Left renal cortex interstitium (tissue), 4 donors: ENCODE data around the gene C1orf174. TPM values are rescaled to one million over a fixed set of nuclear protein-coding genes. Genes with fewer than 3 reads are reported as not detected.

Experiments
- DNase-seq, 4 donors: peaks; one replicate each; pipeline ENCODE4 v3.0.0-alpha.2; 2013; ENCODE audit warnings: low read depth in 4 of 4, low spot score in 2 of 4, missing footprints in 1 of 4
- polyA plus RNA-seq, 4 donors: library from polyadenylated mRNA; unstranded; fragments of 120-200 nt; gene quantifications; one replicate each; pipeline ENCODE4 v1.2.1, GENCODE V29; 2013; ENCODE audit not compliant: insufficient read length in 4 of 4

The C1orf174 gene
- polyA plus RNA-seq, 4 donors: 24.8 to 34.7 (median 31.0) TPM

DNA sequence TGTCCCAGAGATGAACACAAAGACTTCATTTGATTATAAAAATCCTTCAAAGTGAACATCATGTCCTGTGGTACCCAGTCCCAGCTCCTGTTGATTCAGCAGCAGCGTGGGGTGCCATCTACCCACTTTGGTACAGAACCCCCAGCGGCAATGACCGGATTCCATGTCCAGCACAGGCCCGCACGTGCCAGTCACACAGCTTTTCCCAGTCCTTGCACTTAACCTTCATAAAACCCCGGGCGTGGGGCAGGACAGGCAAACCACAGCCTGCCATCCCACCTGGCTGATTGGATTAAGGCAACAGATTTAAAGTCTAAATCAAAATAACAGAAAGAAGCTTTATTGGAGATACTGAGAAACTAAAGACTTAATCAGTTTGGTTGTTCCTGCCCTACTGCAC is 58.6 kb downstream of the C1orf174 start:
- DNase-seq: no peak

Other genes starting within 250 kb of the C1orf174 start
- gene TP73, start 247.8 kb downstream of the C1orf174 start, polyA plus RNA-seq: 1 to 10 TPM in 1 of 4 donors, under 1 TPM in 3; 0.51 to 1.4 (median 0.67) TPM
- under 1 TPM; 0.11 to 0.38 (median 0.25) TPM for gene CCDC27, start 147.8 kb downstream of the C1orf174 start, polyA plus RNA-seq
- gene SMIM1, start 127.5 kb downstream of the C1orf174 start, polyA plus RNA-seq: 10 to 100 TPM; 13.3 to 26.2 (median 16.0) TPM
- 10 to 100 TPM; 60.1 to 74.2 (median 70.9) TPM for gene LRRC47, start 103.8 kb downstream of the C1orf174 start, polyA plus RNA-seq
- gene CEP104, start 43.1 kb downstream of the C1orf174 start, polyA plus RNA-seq: 10 to 100 TPM; 30.5 to 41.6 (median 37.1) TPM
- 10 to 100 TPM in 2 of 4 donors, 1 to 10 TPM in 2; 5.4 to 11.1 (median 8.2) TPM for gene DFFB, start 42.8 kb downstream of the C1orf174 start, polyA plus RNA-seq